ENCODE data around the gene APOD.

The APOD gene

DNA sequence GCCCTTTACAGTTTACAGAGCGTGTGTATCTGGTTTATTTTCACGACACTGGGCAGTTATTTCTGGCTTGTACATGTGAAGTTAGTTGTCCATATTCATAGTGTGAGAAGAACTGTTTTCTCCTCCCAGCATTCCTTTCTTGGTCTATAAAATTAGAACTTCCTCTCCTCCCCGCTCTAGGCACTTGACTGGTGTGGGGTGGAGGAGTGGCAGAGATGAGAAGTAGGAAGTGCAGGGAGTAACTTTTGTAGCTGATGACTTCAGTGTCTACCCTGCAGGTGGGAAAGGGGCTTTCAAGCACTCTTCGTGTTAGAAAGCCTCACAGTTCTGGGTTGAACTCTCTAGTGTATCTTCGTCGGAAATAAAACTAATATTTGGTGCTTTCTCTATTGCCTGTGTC, 13.4 kb downstream of the APOD start:
- no peak overlapping the region for H3K4me3 ChIP-seq (ENCODE audit: extremely low read depth, insufficient read depth, low read length, poor library complexity, severe bottlenecking)
- no peaks in the 10 kb centered on the region for H3K9me3 ChIP-seq (ENCODE audit: control insufficient read depth, low read length)
- no peaks in the 10 kb centered on the region for H3K36me3 ChIP-seq (ENCODE audit: control insufficient read depth, insufficient read depth, low read length)
- WGBS, 2 experiments (ENCODE audit: insufficient coverage in 2 of 2) = 67 to 84% methylated on average over 3 of the region's 6 CpGs
- no peak overlapping the region for H3K27ac ChIP-seq (ENCODE audit: low read depth, low read length, severe bottlenecking)
- H3K4me1 ChIP-seq (ENCODE audit: control insufficient read depth, insufficient read depth, low read length, poor library complexity, severe bottlenecking) = no peaks in the 10 kb centered on the region

DNA sequence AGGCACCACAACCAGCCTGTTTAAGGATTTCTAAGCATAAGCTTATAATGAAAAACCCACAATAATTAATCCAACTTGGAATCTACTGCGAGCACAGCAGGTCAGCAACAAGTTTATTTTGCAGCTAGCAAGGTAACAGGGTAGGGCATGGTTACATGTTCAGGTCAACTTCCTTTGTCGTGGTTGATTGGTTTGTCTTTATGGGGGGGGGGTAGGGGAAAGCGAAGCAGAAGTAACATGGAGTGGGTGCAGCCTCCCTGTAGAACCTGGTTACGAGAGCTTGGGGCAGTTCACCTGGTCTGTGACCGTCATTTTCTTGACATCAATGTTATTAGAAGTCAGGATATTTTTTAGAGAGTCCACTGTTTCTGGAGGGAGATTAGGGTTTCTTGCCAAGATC, 15.1 kb downstream of the APOD start:
- Histone ChIP-seq H3K4me3 (ENCODE audit: extremely low read depth, insufficient read depth, low read length, poor library complexity, severe bottlenecking) (no peak overlapping the region), H3K27ac (ENCODE audit: low read depth, low read length, severe bottlenecking) (no peak overlapping the region), H3K4me1 (ENCODE audit: control insufficient read depth, insufficient read depth, low read length, poor library complexity, severe bottlenecking) (no peaks in the 10 kb centered on the region), H3K9me3 (ENCODE audit: control insufficient read depth, low read length) (no peaks in the 10 kb centered on the region), H3K36me3 (ENCODE audit: control insufficient read depth, insufficient read depth, low read length) (no peaks in the 10 kb centered on the region)
- 87 to 90% methylated on average over 3 to 4 of the region's 5 CpGs for WGBS, 2 experiments (ENCODE audit: insufficient coverage in 2 of 2)

DNA sequence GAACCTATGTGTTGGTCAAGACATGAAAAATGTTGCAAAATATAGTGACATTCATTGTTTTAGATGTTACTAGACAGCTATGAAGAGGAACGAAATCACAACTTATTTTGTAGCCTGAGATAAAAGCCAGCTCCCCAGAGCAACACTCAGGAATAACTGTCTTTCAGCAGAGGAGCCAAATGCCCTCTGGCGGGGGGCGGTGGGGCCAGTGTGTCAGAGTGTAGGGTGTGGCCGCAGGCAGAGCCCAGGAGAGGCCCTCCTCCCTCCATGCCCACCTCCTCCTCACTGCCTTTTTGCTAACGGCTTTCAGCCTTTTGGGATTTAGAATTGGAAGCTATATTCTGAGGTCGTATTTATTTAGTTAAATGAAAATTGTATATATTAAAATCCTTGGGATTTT, 16.9 kb downstream of the APOD start:
- Histone ChIP-seq H3K27ac (ENCODE audit: low read depth, low read length, severe bottlenecking) (no peak overlapping the region), H3K4me3 (ENCODE audit: extremely low read depth, insufficient read depth, low read length, poor library complexity, severe bottlenecking) (no peak overlapping the region), H3K4me1 (ENCODE audit: control insufficient read depth, insufficient read depth, low read length, poor library complexity, severe bottlenecking) (no peaks in the 10 kb centered on the region), H3K36me3 (ENCODE audit: control insufficient read depth, insufficient read depth, low read length) (no peaks in the 10 kb centered on the region), H3K9me3 (ENCODE audit: control insufficient read depth, low read length) (no peaks in the 10 kb centered on the region)
- 69% methylated on average over 4 of the region's 6 CpGs; no CpG with 5 or more reads in 1 of the 2 experiments for WGBS, 2 experiments (ENCODE audit: insufficient coverage in 2 of 2)

DNA sequence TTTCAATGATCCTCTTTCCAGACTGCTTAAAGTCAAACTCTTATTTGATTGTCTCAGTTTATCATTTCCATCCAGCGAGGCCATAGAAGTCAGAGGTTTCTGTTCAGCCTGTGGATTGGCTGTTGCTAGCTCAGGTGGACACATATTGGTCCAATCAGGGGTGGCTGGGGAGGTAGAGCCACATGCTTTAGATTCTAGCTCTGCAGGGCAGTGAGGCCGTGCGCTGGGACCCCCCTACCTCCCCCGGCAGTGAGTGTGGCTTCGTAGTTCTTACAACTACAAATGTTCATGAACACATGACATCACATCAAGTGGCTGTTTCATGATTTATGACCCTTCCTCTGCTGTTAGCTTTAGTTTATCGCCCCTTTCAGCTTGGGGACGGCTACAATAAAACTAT, 18.0 kb downstream of the APOD start:
- H3K4me3 ChIP-seq (ENCODE audit: extremely low read depth, insufficient read depth, low read length, poor library complexity, severe bottlenecking) = no peak overlapping the region
- H3K9me3 ChIP-seq (ENCODE audit: control insufficient read depth, low read length) = no peaks in the 10 kb centered on the region
- WGBS, 2 experiments (ENCODE audit: insufficient coverage in 2 of 2) = 76 to 84% methylated on average over 3 to 5 of the region's 7 CpGs
- H3K27ac ChIP-seq (ENCODE audit: low read depth, low read length, severe bottlenecking) = no peak overlapping the region
- H3K4me1 ChIP-seq (ENCODE audit: control insufficient read depth, insufficient read depth, low read length, poor library complexity, severe bottlenecking) = no peaks in the 10 kb centered on the region
- no peaks in the 10 kb centered on the region for H3K36me3 ChIP-seq (ENCODE audit: control insufficient read depth, insufficient read depth, low read length)

DNA sequence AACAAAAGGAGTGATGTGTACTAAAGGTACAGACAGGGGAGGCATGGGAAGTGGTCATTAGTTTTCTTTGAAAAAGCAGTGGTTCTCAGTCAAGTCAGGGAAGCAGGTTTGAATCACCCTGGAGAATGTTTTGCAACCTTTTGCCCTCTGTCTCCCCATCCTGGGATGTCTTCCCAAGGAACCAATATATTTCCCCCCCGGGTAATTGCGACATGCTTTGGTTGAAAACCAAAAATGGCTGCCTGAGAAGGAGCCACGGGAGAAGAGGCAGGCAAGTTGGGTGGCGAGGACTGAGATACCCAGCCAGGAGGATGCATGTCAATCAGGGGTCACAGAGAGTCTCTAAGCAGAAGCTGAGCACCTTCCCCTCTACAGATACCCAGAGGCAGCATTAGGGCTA, 20.4 kb downstream of the APOD start:
- H3K36me3 ChIP-seq (ENCODE audit: control insufficient read depth, insufficient read depth, low read length) = no peaks in the 10 kb centered on the region
- no peak overlapping the region for H3K27ac ChIP-seq (ENCODE audit: low read depth, low read length, severe bottlenecking)
- no peaks in the 10 kb centered on the region for H3K4me1 ChIP-seq (ENCODE audit: control insufficient read depth, insufficient read depth, low read length, poor library complexity, severe bottlenecking)
- WGBS, 2 experiments (ENCODE audit: insufficient coverage in 2 of 2) = 90 to 91% methylated on average over 2 to 4 of the region's 4 CpGs
- H3K9me3 ChIP-seq (ENCODE audit: control insufficient read depth, low read length) = no peaks in the 10 kb centered on the region
- no peak overlapping the region for H3K4me3 ChIP-seq (ENCODE audit: extremely low read depth, insufficient read depth, low read length, poor library complexity, severe bottlenecking)

DNA sequence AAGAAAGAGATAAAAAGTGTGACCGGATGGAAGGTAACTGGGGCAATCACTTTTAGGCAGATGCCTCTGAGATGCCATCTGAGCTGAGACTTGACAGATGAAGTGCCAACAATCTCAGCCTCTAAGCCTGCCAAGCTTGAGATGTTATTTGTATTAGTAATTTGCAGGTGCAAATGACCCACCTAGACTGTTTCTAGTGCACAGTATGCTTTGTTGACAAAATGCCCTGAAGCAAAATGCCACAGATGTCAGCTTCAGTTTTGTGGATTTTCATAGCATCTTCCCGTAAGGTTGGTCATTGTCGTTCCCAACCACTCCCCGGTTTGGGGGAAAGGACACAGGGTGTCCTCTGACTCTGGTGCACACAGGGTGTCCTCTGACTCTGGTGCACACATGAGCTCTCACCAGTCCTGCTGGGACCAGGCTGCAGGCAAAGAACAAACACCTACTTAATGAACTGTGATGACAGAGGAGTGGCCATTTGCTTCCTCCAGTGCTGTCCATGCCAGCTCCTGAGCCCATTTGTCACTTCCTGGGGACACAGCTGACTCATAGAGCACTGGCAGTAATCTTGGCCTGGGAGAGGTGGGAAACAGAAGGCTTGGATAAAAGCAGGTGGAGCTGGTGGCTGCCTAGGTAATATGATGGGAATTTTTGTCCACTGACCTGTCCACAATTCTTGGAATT, 23.9 kb downstream of the APOD start:
- WGBS, 2 experiments (ENCODE audit: insufficient coverage in 2 of 2) = 90 to 94% methylated on average over 4 of the region's 4 CpGs
- H3K4me1 ChIP-seq (ENCODE audit: control insufficient read depth, insufficient read depth, low read length, poor library complexity, severe bottlenecking) = no peaks in the 10 kb centered on the region
- H3K4me3 ChIP-seq (ENCODE audit: extremely low read depth, insufficient read depth, low read length, poor library complexity, severe bottlenecking) = no peak overlapping the region

DNA sequence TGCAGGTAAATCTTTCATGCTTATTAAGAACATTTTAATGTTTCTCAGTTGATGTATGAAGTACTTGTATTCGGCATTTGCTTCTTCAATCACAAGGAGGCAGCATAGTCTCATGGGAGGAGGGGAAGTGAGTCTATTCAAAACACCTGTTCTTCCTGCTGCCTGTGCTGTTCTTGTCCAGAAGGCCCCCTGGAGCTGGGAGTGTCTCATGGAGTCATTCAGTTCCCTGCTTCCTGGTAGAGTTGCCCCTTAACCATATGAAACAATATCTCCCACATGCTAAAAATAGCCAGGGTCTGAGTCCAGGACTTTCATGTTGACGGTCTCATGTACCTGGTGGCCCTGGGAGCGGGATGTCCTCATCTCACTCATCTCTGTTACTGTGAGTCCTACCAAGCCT, 25.1 kb downstream of the APOD start:
- no peaks in the 10 kb centered on the region for H3K36me3 ChIP-seq (ENCODE audit: control insufficient read depth, insufficient read depth, low read length)
- no peak overlapping the region for H3K27ac ChIP-seq (ENCODE audit: low read depth, low read length, severe bottlenecking)
- H3K9me3 ChIP-seq (ENCODE audit: control insufficient read depth, low read length) = no peaks in the 10 kb centered on the region
- H3K4me1 ChIP-seq (ENCODE audit: control insufficient read depth, insufficient read depth, low read length, poor library complexity, severe bottlenecking) = no peaks in the 10 kb centered on the region
- WGBS, 2 experiments (ENCODE audit: insufficient coverage in 2 of 2) = 83 to 89% methylated on average over 1 to 3 of the region's 3 CpGs
- no peak overlapping the region for H3K4me3 ChIP-seq (ENCODE audit: extremely low read depth, insufficient read depth, low read length, poor library complexity, severe bottlenecking)

More for the DNA sequence above, 23.9 kb downstream of the APOD start:
- no peaks in the 10 kb centered on the region for H3K9me3 ChIP-seq (ENCODE audit: control insufficient read depth, low read length)
- no peak overlapping the region for H3K27ac ChIP-seq (ENCODE audit: low read depth, low read length, severe bottlenecking)
- H3K36me3 ChIP-seq (ENCODE audit: control insufficient read depth, insufficient read depth, low read length) = no peaks in the 10 kb centered on the region

DNA sequence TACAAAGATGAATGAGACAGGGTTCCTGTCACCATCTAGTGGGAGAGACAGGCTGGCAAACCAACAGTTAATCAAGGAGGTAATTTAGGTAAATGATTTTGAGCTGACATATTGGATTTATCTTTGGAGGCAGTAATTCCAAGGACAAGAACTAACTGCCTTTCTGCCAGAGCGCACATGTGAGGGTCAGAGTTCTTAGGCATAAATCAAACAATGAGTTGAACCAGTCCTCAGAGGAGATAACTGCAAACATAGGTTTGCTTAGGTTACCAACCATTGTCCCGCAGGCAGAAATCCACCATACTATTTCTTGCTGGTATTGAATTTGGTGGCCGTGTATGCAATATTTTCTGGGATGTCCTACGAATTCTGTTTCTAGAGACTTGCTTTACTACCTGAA, 26.4 kb downstream of the APOD start:
- Histone ChIP-seq H3K27ac (ENCODE audit: low read depth, low read length, severe bottlenecking) (no peak overlapping the region), H3K4me1 (ENCODE audit: control insufficient read depth, insufficient read depth, low read length, poor library complexity, severe bottlenecking) (no peaks in the 10 kb centered on the region), H3K4me3 (ENCODE audit: extremely low read depth, insufficient read depth, low read length, poor library complexity, severe bottlenecking) (no peak overlapping the region), H3K36me3 (ENCODE audit: control insufficient read depth, insufficient read depth, low read length) (no peaks in the 10 kb centered on the region), H3K9me3 (ENCODE audit: control insufficient read depth, low read length) (no peaks in the 10 kb centered on the region)
- WGBS, 2 experiments (ENCODE audit: insufficient coverage in 2 of 2) = 98 to 100% methylated on average over 1 to 3 of the region's 4 CpGs

DNA sequence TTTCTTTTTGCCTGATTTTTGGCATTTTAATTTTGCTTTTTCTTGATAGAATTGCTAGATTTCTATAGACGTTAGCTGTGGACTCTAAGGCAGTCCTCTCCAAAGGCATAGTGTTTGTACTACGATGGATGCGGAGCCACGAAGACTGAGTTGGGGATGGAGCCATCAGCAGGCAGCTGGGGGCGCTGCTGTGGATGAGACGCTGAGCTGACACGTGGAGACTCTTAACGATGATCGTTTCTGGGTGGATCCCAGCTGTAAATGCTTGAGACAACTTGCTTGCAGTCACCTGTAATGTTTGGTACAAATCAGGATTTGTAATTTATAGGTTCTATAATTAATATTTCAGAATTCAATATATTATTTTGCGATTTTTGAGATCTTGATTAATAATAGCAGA, 27.4 kb downstream of the APOD start:
- no peak overlapping the region for H3K27ac ChIP-seq (ENCODE audit: low read depth, low read length, severe bottlenecking)
- H3K36me3 ChIP-seq (ENCODE audit: control insufficient read depth, insufficient read depth, low read length) = no peaks in the 10 kb centered on the region
- no peak overlapping the region for H3K4me3 ChIP-seq (ENCODE audit: extremely low read depth, insufficient read depth, low read length, poor library complexity, severe bottlenecking)
- H3K4me1 ChIP-seq (ENCODE audit: control insufficient read depth, insufficient read depth, low read length, poor library complexity, severe bottlenecking) = no peaks in the 10 kb centered on the region
- H3K9me3 ChIP-seq (ENCODE audit: control insufficient read depth, low read length) = no peaks in the 10 kb centered on the region
- WGBS, 2 experiments (ENCODE audit: insufficient coverage in 2 of 2) = 54 to 68% methylated on average over 9 of the region's 10 CpGs

DNA sequence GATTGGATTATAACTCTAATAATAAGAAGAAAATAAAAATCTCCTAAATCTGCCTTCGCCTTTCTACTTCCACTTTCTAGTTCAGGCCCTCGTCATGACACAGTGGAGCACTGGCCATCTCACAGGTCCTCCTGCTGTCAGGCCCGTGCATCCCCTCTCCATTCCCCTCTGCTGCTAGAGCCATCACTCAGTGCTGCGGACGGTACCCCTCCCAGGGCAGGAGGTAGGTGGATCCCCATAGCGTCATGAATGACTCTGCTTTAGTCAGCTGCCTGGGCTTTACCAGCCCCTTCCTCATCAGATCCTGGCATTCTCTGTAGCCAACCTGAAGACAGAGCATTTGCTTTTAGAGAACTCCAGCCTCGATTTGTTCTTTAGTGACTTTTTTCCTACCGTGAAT, 28.6 kb downstream of the APOD start:
- Histone ChIP-seq H3K9me3 (ENCODE audit: control insufficient read depth, low read length) (no peaks in the 10 kb centered on the region), H3K4me3 (ENCODE audit: extremely low read depth, insufficient read depth, low read length, poor library complexity, severe bottlenecking) (no peak overlapping the region), H3K27ac (ENCODE audit: low read depth, low read length, severe bottlenecking) (no peak overlapping the region), H3K4me1 (ENCODE audit: control insufficient read depth, insufficient read depth, low read length, poor library complexity, severe bottlenecking) (no peaks in the 10 kb centered on the region), H3K36me3 (ENCODE audit: control insufficient read depth, insufficient read depth, low read length) (no peaks in the 10 kb centered on the region)
- WGBS, 2 experiments (ENCODE audit: insufficient coverage in 2 of 2) = 60 to 62% methylated on average over 3 to 7 of the region's 8 CpGs

DNA sequence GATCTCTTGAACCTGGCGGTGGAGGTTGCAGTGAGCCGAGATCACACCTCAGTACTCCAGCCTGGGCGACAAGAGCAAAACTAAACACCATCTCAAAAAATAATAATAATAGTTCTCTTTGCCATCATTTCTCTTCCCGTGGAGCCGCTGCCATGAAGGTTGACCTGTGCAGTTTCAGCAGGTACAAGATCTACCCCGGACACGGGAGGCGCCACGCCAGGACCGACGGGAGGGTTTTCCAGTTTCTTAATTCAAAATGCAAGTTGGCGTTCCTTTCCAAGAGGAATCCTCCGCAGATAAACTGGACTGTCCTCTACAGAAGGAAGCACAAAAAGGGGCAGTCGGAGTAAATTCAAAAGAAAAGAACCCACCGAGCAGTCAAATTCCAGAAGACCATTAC, 29.3 kb downstream of the APOD start:
- no peak overlapping the region for H3K27ac ChIP-seq (ENCODE audit: low read depth, low read length, severe bottlenecking)
- H3K36me3 ChIP-seq (ENCODE audit: control insufficient read depth, insufficient read depth, low read length) = no peaks in the 10 kb centered on the region
- WGBS, 2 experiments (ENCODE audit: insufficient coverage in 2 of 2) = 96 to 98% methylated on average over 12 of the region's 15 CpGs
- no peaks in the 10 kb centered on the region for H3K4me1 ChIP-seq (ENCODE audit: control insufficient read depth, insufficient read depth, low read length, poor library complexity, severe bottlenecking)
- H3K9me3 ChIP-seq (ENCODE audit: control insufficient read depth, low read length) = no peaks in the 10 kb centered on the region
- no peak overlapping the region for H3K4me3 ChIP-seq (ENCODE audit: extremely low read depth, insufficient read depth, low read length, poor library complexity, severe bottlenecking)
